Nephron progenitor cell (in vitro differentiated cells): ENCODE data around the gene PRCC.

Experiments
- DNase-seq: peaks from one replicate; pipeline ENCODE4 v3.0.0; 2021
- H3K27ac Mint-ChIP-seq: 2 replicates; pipeline ENCODE4 v1.8.0; 2021; ENCODE audit warnings: mild to moderate bottlenecking, moderate library complexity, mixed read lengths
- H3K27me3 Mint-ChIP-seq: 2 replicates; pipeline ENCODE4 v1.8.0; 2021; ENCODE audit warnings: mild to moderate bottlenecking, low read depth, mixed read lengths; ENCODE audit not compliant: poor library complexity
- H3K36me3 Mint-ChIP-seq: 2 replicates; pipeline ENCODE4 v1.8.0; 2021; ENCODE audit warnings: low read depth, mixed read lengths
- H3K4me1 Mint-ChIP-seq: 2 replicates; pipeline ENCODE4 v1.8.0; 2021; ENCODE audit warnings: mixed read lengths
- H3K4me3 Mint-ChIP-seq: 2 replicates; pipeline ENCODE4 v1.8.0; 2021; ENCODE audit warnings: mild to moderate bottlenecking, moderate library complexity, mixed read lengths
- H3K9me3 Mint-ChIP-seq: 2 replicates; pipeline ENCODE4 v1.8.0; 2021; ENCODE audit warnings: mild to moderate bottlenecking, moderate library complexity, mixed read lengths
- CTCF ChIP-seq: fragments of 200-600 bp; sonication (generic); IDR thresholded peaks from 2 replicates; pipeline ENCODE4 v1.5.0; 2021; ENCODE audit warnings: antibody characterized with exemption

The PRCC gene

DNA sequence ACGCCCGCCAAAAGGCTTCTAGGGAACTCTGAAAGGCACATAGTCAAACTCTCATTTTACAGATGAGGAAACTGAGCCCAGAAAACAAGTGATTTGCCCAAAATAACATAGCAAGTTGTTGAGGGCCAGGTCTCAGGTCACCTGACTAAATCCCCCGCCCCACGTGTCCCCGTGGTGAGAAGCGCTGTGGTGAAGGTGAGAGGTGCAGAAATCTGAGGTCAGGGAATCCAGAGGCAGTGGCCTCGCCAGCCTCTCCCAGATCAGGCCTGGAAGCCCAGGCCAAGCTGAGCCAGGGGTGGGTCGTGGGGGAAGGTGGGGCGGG is 21.0 kb upstream of the PRCC start:
- H3K4me1 Mint-ChIP-seq: peaks cover 77% of the 10 kb centered on the region
- peak overlapping the region; percentile 96 for H3K4me3 Mint-ChIP-seq
- no peak for DNase-seq

GRCh38 chr1:156746728-156747631 is 20.4 kb upstream of the PRCC start:
- Mint-ChIP-seq H3K27ac (peak overlapping the region; percentile 100), H3K36me3 (peaks cover 26% of the 10 kb centered on the region), H3K27me3 (no peaks in the 10 kb centered on the region), H3K4me3 (peak overlapping the region; percentile 96), H3K9me3 (no peaks in the 10 kb centered on the region), H3K4me1 (peaks cover 70% of the 10 kb centered on the region)
- peak; percentile 93 for DNase-seq
- no peak for TF ChIP-seq CTCF

More for the DNA sequence above, 21.0 kb upstream of the PRCC start:
- H3K27ac Mint-ChIP-seq: peak overlapping the region; percentile 100
- H3K27me3 Mint-ChIP-seq: no peaks in the 10 kb centered on the region
- H3K36me3 Mint-ChIP-seq: peaks cover 29% of the 10 kb centered on the region
- TF ChIP-seq CTCF: no peak
- no peaks in the 10 kb centered on the region for H3K9me3 Mint-ChIP-seq

DNA sequence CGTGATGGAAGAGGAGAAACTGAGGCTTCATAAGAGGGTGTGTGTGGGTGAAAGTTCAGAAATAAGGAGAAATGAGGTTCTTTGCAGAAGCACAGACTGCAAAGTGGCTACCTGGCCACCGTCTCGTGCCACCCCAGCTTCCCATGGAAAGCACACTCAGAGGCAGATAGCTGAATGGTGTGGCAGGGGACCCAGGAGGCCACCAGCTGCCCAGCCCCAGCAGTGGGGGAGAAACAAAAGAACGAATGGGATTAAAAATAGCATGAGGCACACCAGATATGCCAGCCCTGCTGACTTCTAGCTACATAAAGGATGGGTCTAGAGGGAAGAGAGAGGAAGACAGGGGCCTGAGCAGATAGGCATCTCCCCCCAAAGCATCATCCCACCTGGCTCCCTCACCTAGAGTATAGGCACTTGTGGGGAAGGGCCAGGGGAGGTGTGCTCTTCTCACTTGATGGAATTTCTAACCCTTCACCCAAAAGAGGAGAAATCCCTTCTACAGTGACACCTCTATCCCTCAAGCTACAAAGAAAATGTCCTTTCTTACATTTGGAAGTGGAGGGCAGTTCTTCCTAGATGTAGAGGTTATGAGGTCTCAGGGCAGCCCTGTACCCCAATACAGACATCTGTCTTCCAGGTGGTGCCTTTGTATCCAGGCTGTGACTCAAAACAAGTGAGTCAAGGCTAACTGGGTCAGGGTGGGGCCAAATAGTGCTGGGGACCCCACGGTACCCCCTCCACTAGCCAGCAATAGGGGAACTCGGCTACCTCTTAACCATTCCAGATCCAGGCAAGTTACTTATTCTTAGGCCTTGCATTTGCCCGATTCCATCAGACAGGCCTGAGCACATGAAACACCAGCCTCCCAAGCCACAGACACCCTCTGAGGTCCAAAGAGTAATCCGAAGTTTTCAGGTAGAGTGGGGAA is 19.3 kb upstream of the PRCC start:
- Mint-ChIP-seq H3K27ac (peak overlapping the region; percentile 98), H3K4me1 (peaks cover 65% of the 10 kb centered on the region), H3K9me3 (no peaks in the 10 kb centered on the region), H3K27me3 (no peaks in the 10 kb centered on the region), H3K36me3 (peaks cover 16% of the 10 kb centered on the region), H3K4me3 (peak overlapping the region; percentile 96)
- no peak for DNase-seq
- TF ChIP-seq CTCF: no peak

- H3K4me1 Mint-ChIP-seq: peaks cover 64% of the 10 kb centered on the region
- no peak for DNase-seq
- peak overlapping the region; percentile 98 for H3K27ac Mint-ChIP-seq
- H3K4me3 Mint-ChIP-seq: peak overlapping the region; percentile 96
- H3K36me3 Mint-ChIP-seq: peaks cover 11% of the 10 kb centered on the region
- H3K27me3 Mint-ChIP-seq: no peaks in the 10 kb centered on the region
- H3K9me3 Mint-ChIP-seq: no peaks in the 10 kb centered on the region
- no peak for TF ChIP-seq CTCF
These were observed 18.5 kb upstream of the PRCC start for GRCh38 chr1:156748670-156749418.

GRCh38 chr1:156749419-156750118 is 17.8 kb upstream of the PRCC start:
- Mint-ChIP-seq H3K4me1 (peaks cover 64% of the 10 kb centered on the region), H3K36me3 (peaks cover 6% of the 10 kb centered on the region), H3K4me3 (peak overlapping the region; percentile 96), H3K27ac (peak overlapping the region; percentile 98), H3K27me3 (no peaks in the 10 kb centered on the region), H3K9me3 (no peaks in the 10 kb centered on the region)
- no peak for TF ChIP-seq CTCF
- no peak for DNase-seq
